ENCODE data around the gene TMEM19. TPM values are rescaled to one million over a fixed set of nuclear protein-coding genes. Genes with fewer than 3 reads are reported as not detected.

The TMEM19 gene
- total and polyA plus RNA-seq, 8 donors = 3.8 to 14.8 (median 7.9) TPM

DNA sequence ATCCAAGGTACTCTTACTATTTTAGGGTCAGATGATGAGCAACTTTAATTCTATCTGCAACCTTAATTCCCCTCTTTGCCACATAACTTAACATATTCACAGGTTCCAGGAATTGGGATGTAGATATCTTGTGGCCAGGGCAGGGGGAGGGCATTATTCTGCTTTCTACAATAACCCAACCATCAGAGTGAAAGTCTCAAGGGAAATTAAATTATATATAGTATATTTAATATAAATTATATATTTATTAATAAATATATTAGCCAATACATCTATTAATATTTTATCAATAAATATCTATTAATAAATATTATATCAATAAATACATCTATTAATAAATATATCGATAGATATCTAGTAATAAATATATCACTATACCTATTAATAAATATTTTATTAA, 57.1 kb downstream of the TMEM19 start:
- Histone ChIP-seq H3K27me3 (no peaks in the 10 kb centered on the region), H3K36me3 (no peaks in the 10 kb centered on the region), H3K27ac (no peak overlapping the region), H3K9me3 (no peaks in the 10 kb centered on the region), H3K4me1 (no peaks in the 10 kb centered on the region), H3K4me3 (no peak overlapping the region)
- ATAC-seq (no peak), DNase-seq (no peak), FAIRE-seq (no peak)
- intact Hi-C loops (cut with DNase I) = no loop called here
- TF ChIP-seq, protein P1, sequence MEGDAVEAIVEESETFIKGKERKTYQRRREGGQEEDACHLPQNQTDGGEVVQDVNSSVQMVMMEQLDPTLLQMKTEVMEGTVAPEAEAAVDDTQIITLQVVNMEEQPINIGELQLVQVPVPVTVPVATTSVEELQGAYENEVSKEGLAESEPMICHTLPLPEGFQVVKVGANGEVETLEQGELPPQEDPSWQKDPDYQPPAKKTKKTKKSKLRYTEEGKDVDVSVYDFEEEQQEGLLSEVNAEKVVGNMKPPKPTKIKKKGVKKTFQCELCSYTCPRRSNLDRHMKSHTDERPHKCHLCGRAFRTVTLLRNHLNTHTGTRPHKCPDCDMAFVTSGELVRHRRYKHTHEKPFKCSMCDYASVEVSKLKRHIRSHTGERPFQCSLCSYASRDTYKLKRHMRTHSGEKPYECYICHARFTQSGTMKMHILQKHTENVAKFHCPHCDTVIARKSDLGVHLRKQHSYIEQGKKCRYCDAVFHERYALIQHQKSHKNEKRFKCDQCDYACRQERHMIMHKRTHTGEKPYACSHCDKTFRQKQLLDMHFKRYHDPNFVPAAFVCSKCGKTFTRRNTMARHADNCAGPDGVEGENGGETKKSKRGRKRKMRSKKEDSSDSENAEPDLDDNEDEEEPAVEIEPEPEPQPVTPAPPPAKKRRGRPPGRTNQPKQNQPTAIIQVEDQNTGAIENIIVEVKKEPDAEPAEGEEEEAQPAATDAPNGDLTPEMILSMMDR (IDR thresholded peaks at IDR 0.05) = no peak
- 0% methylated on average over 1 of the region's 1 CpG for WGBS, 2 donors

DNA sequence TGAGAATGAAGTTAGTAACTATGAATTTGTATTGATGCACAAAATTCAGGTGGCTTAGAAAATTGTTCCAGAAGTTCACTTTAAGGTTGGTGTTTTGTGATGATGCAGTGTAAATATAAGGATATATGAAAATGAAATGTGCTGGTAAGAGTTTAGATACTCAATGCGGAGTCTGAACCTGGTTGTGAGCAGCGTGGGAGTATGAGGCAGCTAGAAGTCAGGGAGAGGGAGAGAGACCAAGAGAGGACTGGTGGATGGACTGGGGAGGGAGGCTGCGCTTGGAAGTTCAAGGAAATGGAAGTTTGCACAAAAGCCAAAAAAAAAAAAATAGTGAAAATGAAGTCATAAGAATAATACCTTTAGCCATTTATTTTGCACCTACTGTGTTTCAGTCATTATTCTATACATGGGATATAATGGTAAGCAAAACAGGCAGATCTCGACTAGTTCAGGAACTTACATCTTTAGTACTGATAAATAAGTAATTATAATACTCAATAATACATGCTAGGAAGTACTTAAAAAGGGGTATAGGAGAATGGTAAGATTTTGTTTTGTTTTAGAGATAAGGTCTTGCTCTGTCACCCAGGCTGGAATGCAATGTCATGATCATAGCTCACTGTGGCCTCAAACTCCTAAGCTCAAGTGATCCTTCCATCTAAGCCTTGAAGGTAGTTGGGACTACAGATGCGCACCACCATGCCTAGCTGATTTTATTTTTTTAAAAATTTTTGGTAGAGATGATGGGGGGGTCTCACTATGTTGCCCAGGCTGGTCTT, 58.8 kb downstream of the TMEM19 start:
- intact Hi-C loops (cut with DNase I) = loop anchor here in 2 of 3 donors (5.0 kb wide), 1 partner anchor 327 kb away; no protein-coding TSS in a partner anchor
- TF ChIP-seq, protein P1 (IDR thresholded peaks at IDR 0.05) = no peak
- no peak for FAIRE-seq
- no peak for DNase-seq
- H3K27me3 ChIP-seq = no peaks in the 10 kb centered on the region
- H3K36me3 ChIP-seq = no peaks in the 10 kb centered on the region
- no peaks in the 10 kb centered on the region for H3K9me3 ChIP-seq
- 84 to 90% methylated on average over 5 of the region's 5 CpGs for WGBS, 2 donors
- no peak overlapping the region for H3K4me3 ChIP-seq
- no peaks in the 10 kb centered on the region for H3K4me1 ChIP-seq
- no peak for ATAC-seq
- no peak overlapping the region for H3K27ac ChIP-seq

DNA sequence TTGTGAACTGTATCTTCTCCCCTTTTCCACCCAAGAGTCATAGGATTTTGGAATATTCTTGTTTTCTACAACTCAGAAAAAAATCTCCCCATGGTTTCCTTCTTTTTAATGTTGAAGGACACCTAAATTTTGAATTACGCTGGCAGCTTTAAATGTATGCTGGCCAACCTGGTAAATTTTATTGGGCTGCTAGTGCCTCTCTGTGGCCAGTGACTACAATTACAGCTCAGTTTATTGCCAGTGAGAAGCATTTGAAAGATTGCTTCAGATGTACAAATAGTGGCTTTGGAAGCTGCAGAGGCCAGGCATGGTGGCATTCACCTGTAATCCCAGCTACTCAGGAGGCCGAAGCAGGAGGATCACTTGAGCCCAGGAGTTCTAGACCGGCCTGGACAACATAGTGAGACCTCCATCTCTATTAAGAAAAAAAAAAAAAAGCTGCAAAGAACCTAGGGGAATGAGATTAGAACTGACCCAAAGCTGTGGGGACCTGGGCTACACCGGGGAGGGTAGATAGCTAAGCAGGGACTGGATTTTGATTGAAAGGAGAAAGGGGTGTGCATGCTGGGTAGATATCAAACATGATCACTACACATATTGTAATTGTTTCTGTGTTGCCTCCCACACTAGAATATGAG, 61.2 kb downstream of the TMEM19 start:
- Histone ChIP-seq H3K4me1 (no peaks in the 10 kb centered on the region), H3K4me3 (no peak overlapping the region), H3K36me3 (no peaks in the 10 kb centered on the region), H3K27ac (no peak overlapping the region), H3K27me3 (no peaks in the 10 kb centered on the region), H3K9me3 (no peaks in the 10 kb centered on the region)
- ATAC-seq = peak; percentile 94 to 100 (median 99)
- FAIRE-seq = peak; percentile 37
- intact Hi-C loops (cut with DNase I) = loop anchor here in 2 of 3 donors (5.0 kb wide), 1 partner anchor 330 kb away; no protein-coding TSS in a partner anchor
- WGBS, 2 donors = 24 to 26% methylated on average over 4 of the region's 4 CpGs
- TF ChIP-seq, protein P1 (IDR thresholded peaks at IDR 0.05) = peak; percentile 38 to 64 (median 58)
- DNase-seq = peak in 3 of 6 donors; percentile 28 to 64 (median 40)

DNA sequence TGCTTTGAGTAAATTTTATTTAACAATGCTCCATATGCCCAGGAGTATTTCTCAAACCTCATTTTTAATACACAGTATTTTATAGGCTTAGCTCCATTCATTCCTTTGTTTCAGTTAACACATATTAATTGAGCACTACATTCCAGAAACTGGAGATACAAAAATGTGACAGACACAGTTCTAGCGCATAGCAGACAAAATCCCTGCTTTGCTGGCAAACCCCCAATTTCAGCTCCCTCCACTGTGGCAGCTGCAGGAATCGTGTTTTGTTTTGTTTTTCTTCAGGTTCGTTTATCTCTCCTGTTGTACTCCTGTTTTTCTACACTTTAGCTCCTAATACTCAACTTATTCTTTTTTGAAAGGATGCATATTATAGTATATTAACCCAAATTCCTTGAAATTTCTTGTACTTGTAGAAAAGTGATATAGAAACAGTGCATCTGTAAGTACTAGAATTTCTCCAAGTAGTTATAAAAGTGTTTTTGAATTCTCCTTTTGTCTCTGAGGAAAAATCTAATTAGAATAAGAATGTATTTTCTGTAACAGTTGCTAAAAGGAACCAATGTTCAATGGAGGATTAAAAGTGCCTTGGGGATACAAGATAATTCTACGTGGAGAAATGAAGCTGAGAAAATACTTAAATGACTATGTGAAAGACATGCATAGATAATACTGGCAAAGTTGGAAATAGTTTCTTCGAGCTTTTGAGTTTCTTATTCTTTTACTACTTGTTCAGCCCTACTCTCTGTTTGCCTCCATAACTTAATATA, 62.4 kb downstream of the TMEM19 start:
- no peak overlapping the region for H3K4me3 ChIP-seq
- intact Hi-C loops (cut with DNase I) = loop anchor here in 2 of 3 donors (5.0 kb wide), 1 partner anchor 331 kb away; no protein-coding TSS in a partner anchor
- H3K4me1 ChIP-seq = no peaks in the 10 kb centered on the region
- TF ChIP-seq, protein P1 (IDR thresholded peaks at IDR 0.05) = no peak
- H3K27ac ChIP-seq = no peak overlapping the region
- FAIRE-seq (no peak), ATAC-seq (no peak), DNase-seq (no peak)
- no peaks in the 10 kb centered on the region for H3K36me3 ChIP-seq
- no peaks in the 10 kb centered on the region for H3K27me3 ChIP-seq
- H3K9me3 ChIP-seq = no peaks in the 10 kb centered on the region
- 49 to 58% methylated on average over 5 of the region's 5 CpGs for WGBS, 2 donors
